ENCODE data around the gene WNK3. TPM values are rescaled to one million over a fixed set of nuclear protein-coding genes. Genes with fewer than 3 reads are reported as not detected.

WNK3 gene
- total and polyA plus RNA-seq, 2 of the 13 experiments (the other 11 are each of a cell fraction or from before 2014, with no cell fraction given) = 0.12 to 0.62 TPM

GRCh38 chrX:54182864-54183613, 174.8 kb downstream of the WNK3 start, which contains the start of gene FAM120C (continued):
- no peak; the same call in 1 of the 2 replicates for TF ChIP-seq GABPB1 (CRISPR knock-in tag; IDR thresholded peaks at IDR 0.05)
- no peak for TF ChIP-seq MIER2 (CRISPR knock-in tag; IDR thresholded peaks at IDR 0.05)
- TF ChIP-seq POLR2AphosphoS5 (IDR thresholded peaks at IDR 0.05; ENCODE audit: low read depth, low read length) = peak; percentile 49; the same call in 1 of the 2 replicates
- no peak for TF ChIP-seq GABPA (IDR thresholded peaks at IDR 0.05; ENCODE audit: low read depth, low read length)
- peak; percentile 62 for TF ChIP-seq GABPA (CRISPR knock-in tag; IDR thresholded peaks at IDR 0.05; ENCODE audit: low read depth)
- peak; percentile 93 for TF ChIP-seq AGO2 (optimal IDR thresholded peaks at IDR 0.05; ENCODE audit: low read depth, low read length)
- TF ChIP-seq MTA1 (CRISPR knock-in tag; IDR thresholded peaks at IDR 0.05; ENCODE audit: borderline replicate concordance) = no peak
- TF ChIP-seq ARID4A (CRISPR knock-in tag; IDR thresholded peaks at IDR 0.05; ENCODE audit: borderline replicate concordance) = peak; percentile 66; the same call in 1 of the 2 replicates
- no peak for TF ChIP-seq ZNF3 (CRISPR knock-in tag; IDR thresholded peaks at IDR 0.05)
- TF ChIP-seq KAT8 (CRISPR knock-in tag; IDR thresholded peaks at IDR 0.05) = no peak
- TF ChIP-seq NCOR1 (IDR thresholded peaks at IDR 0.05; ENCODE audit: borderline replicate concordance, low read length) = no peak
